ENCODE results near the gene PTGER4.

- TF ChIP-seq POLR2A (IDR thresholded peaks at IDR 0.05) (no peak), CTCF (IDR thresholded peaks at IDR 0.05) (no peak)
Measured at GRCh38 chr5:40634593-40634992, 45.1 kb upstream of the PTGER4 start.
